CD4-positive, alpha-beta T cell (primary cell): ENCODE results near the gene SAMHD1. TPM values are rescaled to one million over a fixed set of nuclear protein-coding genes. Genes with fewer than 3 reads are reported as not detected.

Source experiments
- ATAC-seq: fragments of 200-7000 bp; cut with Tn5 transposase; one replicate; pipeline ENCODE4 v1.10.0; 2022; ENCODE audit warnings: mild to moderate bottlenecking; ENCODE audit not compliant: poor library complexity
- CTCF ChIA-PET: fragments of 350-600 bp; sonication (Branson Sonifier 250); formaldehyde crosslinking; loops from one replicate; lab custom pipeline; 2021; ENCODE audit warnings: antibody characterized with exemption, inconsistent platforms; lab: Charles Lee
- POLR2A ChIA-PET: fragments of 350-600 bp; sonication (Branson Sonifier 250); formaldehyde crosslinking; loops from one replicate; lab custom pipeline; 2021; ENCODE audit warnings: antibody characterized with exemption, inconsistent platforms; lab: Charles Lee
- DNase-seq, 14 experiments: peaks; one replicate each; pipeline ENCODE4 v3.0.0-alpha.2; 2013 to 2020; ENCODE audit warnings: mixed read lengths in 2 of 14
- H3K27ac ChIP-seq, 2 donors: one replicate each; pipeline versions ENCODE4 v1.5.1 to v1.7.0; 2013; ENCODE audit warnings: low read length in 2 of 2, low read depth in 1 of 2, mild to moderate bottlenecking in 1 of 2
- H3K27me3 ChIP-seq, 2 experiments: 1 replicate in 1 of 2; 2 replicates in 1 of 2; pipeline versions ENCODE4 v1.6.1 to v1.7.0; 2013; ENCODE audit warnings: low read length in 2 of 2, control low read depth in 1 of 2, mild to moderate bottlenecking in 1 of 2, moderate library complexity in 1 of 2; ENCODE audit not compliant: insufficient read depth in 2 of 2, control insufficient read depth in 1 of 2
- H3K36me3 ChIP-seq: one replicate; pipeline ENCODE4 v1.6.1; 2013; ENCODE audit warnings: low read length, control low read depth; ENCODE audit not compliant: insufficient read depth
- H3K4me1 ChIP-seq: one replicate; pipeline ENCODE4 v1.6.1; 2013; ENCODE audit warnings: low read length, control low read depth; ENCODE audit not compliant: insufficient read depth
- H3K4me3 ChIP-seq: one replicate; pipeline ENCODE4 v1.5.1; 2013; ENCODE audit warnings: mild to moderate bottlenecking, low read length, moderate library complexity
- H3K9me3 ChIP-seq, 2 experiments: 1 replicate in 1 of 2; 2 replicates in 1 of 2; pipeline versions ENCODE4 v1.6.1 to v1.7.0; 2013; ENCODE audit warnings: low read length in 2 of 2, mild to moderate bottlenecking in 2 of 2, control low read depth in 1 of 2, moderate library complexity in 1 of 2; ENCODE audit not compliant: control insufficient read depth in 1 of 2, insufficient read depth in 1 of 2
- H3K27ac Mint-ChIP-seq: one replicate; pipeline ENCODE4 v1.8.0; 2020; ENCODE audit warnings: mixed read lengths
- H3K27me3 Mint-ChIP-seq: one replicate; pipeline ENCODE4 v1.8.0; 2021; ENCODE audit warnings: mixed read lengths
- H3K36me3 Mint-ChIP-seq: one replicate; pipeline ENCODE4 v1.8.0; 2021; ENCODE audit warnings: low read depth, mixed read lengths
- H3K4me1 Mint-ChIP-seq: one replicate; pipeline ENCODE4 v1.8.0; 2021; ENCODE audit warnings: low read depth, mixed read lengths
- H3K4me3 Mint-ChIP-seq: one replicate; pipeline ENCODE4 v1.8.0; 2020; ENCODE audit warnings: mild to moderate bottlenecking, mixed read lengths
- H3K9me3 Mint-ChIP-seq: one replicate; pipeline ENCODE4 v1.8.0; 2020; ENCODE audit warnings: mixed read lengths
- CTCF ChIP-seq: fragments of 200-600 bp; IDR thresholded peaks from one replicate; pipeline ENCODE4 v1.8.0; 2022; ENCODE audit warnings: antibody characterized with exemption, mild to moderate bottlenecking
- intact Hi-C, 2 experiments: fragments of 100-400 bp; cut with DNase I in 1 of 2; cut with micrococcal nuclease in 1 of 2; formaldehyde crosslinking; loops; one replicate each; pipeline versions ENCODE4 v1.15.1 to v1.9.0; 2023 to 2025; cut with DNase I, micrococcal nuclease
- total RNA-seq, 174 experiments: library from RNA in 2 of 174; stranded (reverse) in 2 of 174; gene quantifications; one replicate each; pipeline ENCODE4 v1.2.3 and lab custom pipeline; 2021 to 2026

Gene SAMHD1
- total RNA-seq, 2 experiments from 2014 or later, result 232 to 239 TPM

- H3K4me3 Mint-ChIP-seq, result no peak overlapping the region
- ChIA-PET POLR2A (interaction anchor here (1.3 kb wide), 1 partner anchor 256 kb away, joined by 3 read pairs; no protein-coding TSS in a partner anchor), CTCF (interaction anchor here (1.2 kb wide), 1 partner anchor 12 kb away, joined by 3 read pairs; no protein-coding TSS in a partner anchor)
- H3K4me1 Mint-ChIP-seq, result peaks cover 4% of the 10 kb centered on the region
- intact Hi-C loops, result loop anchor here in 1 of 2 experiments (1.0 to 5.0 kb wide), 2 partner anchors 89 to 251 kb away; no protein-coding TSS in a partner anchor
- H3K4me3 ChIP-seq, result no peak overlapping the region
- H3K9me3 ChIP-seq, result peaks cover 0 to 4% of the 10 kb centered on the region in 2 experiments
- peaks cover 7% of the 10 kb centered on the region for H3K4me1 ChIP-seq
- no peaks in the 10 kb centered on the region for H3K36me3 Mint-ChIP-seq
- H3K27me3 ChIP-seq, result peaks cover 14 to 20% of the 10 kb centered on the region in 2 experiments
- H3K9me3 Mint-ChIP-seq, result no peaks in the 10 kb centered on the region
- H3K36me3 ChIP-seq, result no peaks in the 10 kb centered on the region
- ATAC-seq (peak; percentile 58), DNase-seq (no peak)
- no peak overlapping the region for H3K27ac Mint-ChIP-seq
- TF ChIP-seq CTCF, result no peak
- no peak overlapping the region for H3K27ac ChIP-seq
- H3K27me3 Mint-ChIP-seq, result peaks cover 39% of the 10 kb centered on the region
These were observed 88.4 kb downstream of the SAMHD1 start for GRCh38 chr20:36862857-36863668.

GRCh38 chr20:36861875-36862801 lies 89.4 kb downstream of the SAMHD1 start:
- peaks cover 14 to 20% of the 10 kb centered on the region in 2 experiments for H3K27me3 ChIP-seq
- H3K9me3 ChIP-seq, result peaks cover 0 to 4% of the 10 kb centered on the region in 2 experiments
- no peak overlapping the region for H3K27ac ChIP-seq
- Mint-ChIP-seq H3K9me3 (no peaks in the 10 kb centered on the region), H3K27me3 (peaks cover 39% of the 10 kb centered on the region), H3K4me1 (peaks cover 9% of the 10 kb centered on the region), H3K36me3 (no peaks in the 10 kb centered on the region), H3K4me3 (peak overlapping the region; percentile 79), H3K27ac (no peak overlapping the region)
- ChIA-PET CTCF (no interaction called here), POLR2A (interaction anchor here (1.3 kb wide), 1 partner anchor 255 kb away, joined by 3 read pairs; no protein-coding TSS in a partner anchor)
- ATAC-seq (no peak), DNase-seq (no peak)
- H3K36me3 ChIP-seq, result no peaks in the 10 kb centered on the region
- TF ChIP-seq CTCF, result no peak
- intact Hi-C loops, result loop anchor here in 1 of 2 experiments (1.0 to 5.0 kb wide), 2 partner anchors 88 to 250 kb away; no protein-coding TSS in a partner anchor
- H3K4me3 ChIP-seq, result no peak overlapping the region
- H3K4me1 ChIP-seq, result peaks cover 10% of the 10 kb centered on the region

GRCh38 chr20:36861625-36861874 lies 90.0 kb downstream of the SAMHD1 start:
- TF ChIP-seq CTCF, result no peak
- no peaks in the 10 kb centered on the region for H3K36me3 Mint-ChIP-seq
- Histone ChIP-seq H3K9me3 (peaks cover 0 to 4% of the 10 kb centered on the region in 2 experiments), H3K27ac (no peak overlapping the region), H3K4me1 (peaks cover 16% of the 10 kb centered on the region), H3K27me3 (peaks cover 14 to 20% of the 10 kb centered on the region in 2 experiments), H3K4me3 (no peak overlapping the region), H3K36me3 (no peaks in the 10 kb centered on the region)
- POLR2A ChIA-PET, result no interaction called here
- peak overlapping the region; percentile 79 for H3K4me3 Mint-ChIP-seq
- no peak for DNase-seq
- H3K4me1 Mint-ChIP-seq, result peaks cover 15% of the 10 kb centered on the region
- CTCF ChIA-PET, result no interaction called here
- H3K27ac Mint-ChIP-seq, result no peak overlapping the region
- H3K9me3 Mint-ChIP-seq, result no peaks in the 10 kb centered on the region
- peaks cover 37% of the 10 kb centered on the region for H3K27me3 Mint-ChIP-seq
- intact Hi-C loops, result loop anchor here in 1 of 2 experiments (5.0 kb wide), 1 partner anchor 249 kb away; no protein-coding TSS in a partner anchor
- ATAC-seq, result no peak
